Karpas-422 (cell line): ENCODE results near the gene ACE. TPM values are rescaled to one million over a fixed set of nuclear protein-coding genes. Genes with fewer than 3 reads are reported as not detected.

Source experiments
- DNase-seq: peaks from one replicate; pipeline ENCODE4 v3.0.0-alpha.2; 2015
- H2AFZ ChIP-seq: fragments of 200-600 bp; sonication (generic); 2 replicates; pipeline ENCODE4 v1.6.1; 2014; ENCODE audit warnings: antibody characterized with exemption, low read length, mixed read lengths
- H3K27ac ChIP-seq: fragments of 200-600 bp; sonication (generic); 2 replicates; pipeline ENCODE4 v1.5.1; 2014; ENCODE audit warnings: mild to moderate bottlenecking, low read length, moderate library complexity
- H3K27me3 ChIP-seq: fragments of 200-600 bp; sonication (generic); 2 replicates; pipeline ENCODE4 v1.6.1; 2014; ENCODE audit warnings: low read length, mixed read lengths
- H3K36me3 ChIP-seq: fragments of 200-600 bp; sonication (generic); 2 replicates; pipeline ENCODE4 v1.6.1; 2014; ENCODE audit warnings: low read length, mixed read lengths; ENCODE audit not compliant: insufficient read depth
- H3K4me1 ChIP-seq: fragments of 200-600 bp; sonication (generic); 2 replicates; pipeline ENCODE4 v1.6.1; 2014; ENCODE audit warnings: mild to moderate bottlenecking, low read length, mixed read lengths
- H3K4me2 ChIP-seq: fragments of 200-600 bp; sonication (generic); 2 replicates; pipeline ENCODE4 v1.6.1; 2014; ENCODE audit warnings: low read length, low read depth, mild to moderate bottlenecking; ENCODE audit not compliant: poor library complexity, severe bottlenecking
- H3K4me3 ChIP-seq: fragments of 200-600 bp; sonication (generic); 2 replicates; pipeline ENCODE4 v1.5.1; 2014; ENCODE audit warnings: mild to moderate bottlenecking, antibody characterized with exemption, low read length, mixed read lengths
- H3K79me2 ChIP-seq: fragments of 200-600 bp; sonication (generic); 2 replicates; pipeline ENCODE4 v1.6.1; 2014; ENCODE audit warnings: mild to moderate bottlenecking, low read length, mixed read lengths
- H3K9ac ChIP-seq: fragments of 200-600 bp; sonication (generic); 2 replicates; pipeline ENCODE4 v1.6.0; 2014; ENCODE audit warnings: low read length
- H3K9me2 ChIP-seq: fragments of 200-600 bp; sonication (generic), shearing (Covaris generic); replicated peaks from 2 replicates; pipeline ENCODE4 v1.6.0; 2014; ENCODE audit warnings: mild to moderate bottlenecking, low read length, moderate library complexity; ENCODE audit not compliant: insufficient read depth
- H3K9me3 ChIP-seq: fragments of 300-700, 200-600 bp; sonication (generic); 2 replicates; pipeline ENCODE4 v1.6.1; 2014; ENCODE audit warnings: low read length, mixed read lengths
- H4K20me1 ChIP-seq: fragments of 200-600 bp; sonication (generic); 2 replicates; pipeline ENCODE4 v1.6.1; 2014; ENCODE audit warnings: mild to moderate bottlenecking, antibody characterized with exemption, low read length, low read depth; ENCODE audit not compliant: insufficient read depth
- total RNA-seq: library from RNA; depleted of rRNA; stranded (reverse); fragments of >200 nt; shearing (Covaris generic); gene quantifications from 2 replicates; pipeline ENCODE4 v1.2.3, GENCODE V29; 2014; ENCODE audit warnings: low replicate concordance

Gene ACE
- total RNA-seq, 1 experiment from 2014 or later: 6.7 TPM

DNA sequence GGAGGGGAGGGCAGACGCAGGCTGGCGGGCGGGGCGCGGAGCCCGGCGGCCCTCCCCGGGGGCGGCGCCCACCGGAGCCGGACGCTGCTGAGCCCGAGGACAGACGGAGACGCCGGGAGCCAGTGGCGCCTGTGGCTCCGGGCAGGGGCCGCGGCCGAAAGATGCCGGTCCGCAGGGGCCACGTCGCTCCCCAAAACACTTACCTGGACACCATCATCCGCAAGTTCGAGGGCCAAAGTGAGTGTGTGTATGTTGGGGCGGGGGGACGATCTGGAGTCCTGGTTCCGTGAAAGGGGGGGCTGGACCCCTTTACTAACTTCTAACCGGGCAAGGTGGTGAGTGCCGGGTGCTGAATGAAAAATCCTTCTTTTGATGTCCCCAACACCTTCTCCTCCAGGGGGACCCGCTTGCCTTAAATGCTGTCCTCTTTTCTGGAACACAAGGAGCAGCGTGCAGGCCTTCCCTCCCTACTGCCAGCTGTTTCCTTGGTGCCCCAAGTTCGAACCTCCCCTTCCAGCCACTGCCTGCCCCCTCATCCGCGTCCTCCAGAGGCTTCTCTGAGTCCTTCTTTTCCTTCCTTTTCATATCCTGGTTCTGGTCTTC, 46.5 kb downstream of the ACE start, which contains the start of gene KCNH6:
KCNH6 (plus strand) TSS at position 106 of the 603 bp plus-strand sequence; CDS start at position 162, 56 bp downstream.
- Histone ChIP-seq H3K4me3 (no peak within 1 kb of the TSS), H3K9me3 (no peaks in the 10 kb centered on the region), H3K9me2 (no peaks in the 10 kb centered on the region), H3K36me3 (no peaks in the 10 kb centered on the region), H3K9ac (no peak within 1 kb of the TSS), H2AFZ (no peak within 1 kb of the TSS), H3K4me1 (peaks cover 40% of the 10 kb centered on the region), H4K20me1 (no peaks in the 10 kb centered on the region), H3K27me3 (no peaks in the 10 kb centered on the region), H3K27ac (no peak within 1 kb of the TSS), H3K4me2 (no peak within 1 kb of the TSS), H3K79me2 (no peaks in the 10 kb centered on the region)
- no peak for DNase-seq

DNA sequence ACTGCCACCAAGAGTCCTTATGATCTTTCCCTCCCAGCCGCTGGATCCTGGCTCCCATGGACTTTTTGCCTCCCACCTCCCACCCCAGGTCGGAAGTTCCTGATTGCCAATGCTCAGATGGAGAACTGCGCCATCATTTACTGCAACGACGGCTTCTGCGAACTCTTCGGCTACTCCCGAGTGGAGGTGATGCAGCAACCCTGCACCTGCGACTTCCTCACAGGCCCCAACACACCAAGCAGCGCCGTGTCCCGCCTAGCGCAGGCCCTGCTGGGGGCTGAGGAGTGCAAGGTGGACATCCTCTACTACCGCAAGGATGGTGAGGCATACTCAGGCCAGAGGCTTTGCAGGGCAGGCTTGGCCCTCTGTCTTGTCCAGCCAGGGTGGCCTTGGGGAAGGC, 47.2 kb downstream of the ACE start:
- H3K4me3 ChIP-seq: no peak overlapping the region
- no peaks in the 10 kb centered on the region for H4K20me1 ChIP-seq
- no peaks in the 10 kb centered on the region for H3K9me3 ChIP-seq
- H3K4me1 ChIP-seq: peaks cover 33% of the 10 kb centered on the region
- H3K27me3 ChIP-seq: no peaks in the 10 kb centered on the region
- no peaks in the 10 kb centered on the region for H3K79me2 ChIP-seq
- no peak overlapping the region for H3K9ac ChIP-seq
- H2AFZ ChIP-seq: no peak overlapping the region
- H3K36me3 ChIP-seq: no peaks in the 10 kb centered on the region
- no peak overlapping the region for H3K27ac ChIP-seq
- no peak for DNase-seq
- no peaks in the 10 kb centered on the region for H3K9me2 ChIP-seq
- no peak overlapping the region for H3K4me2 ChIP-seq

GRCh38 chr17:63525190-63525946, 48.5 kb downstream of the ACE start:
- Histone ChIP-seq H2AFZ (no peak overlapping the region), H3K27me3 (no peaks in the 10 kb centered on the region), H4K20me1 (no peaks in the 10 kb centered on the region), H3K36me3 (no peaks in the 10 kb centered on the region), H3K9ac (no peak overlapping the region), H3K79me2 (no peaks in the 10 kb centered on the region), H3K4me2 (no peak overlapping the region), H3K4me1 (peaks cover 20% of the 10 kb centered on the region), H3K9me3 (no peaks in the 10 kb centered on the region), H3K27ac (no peak overlapping the region), H3K9me2 (no peaks in the 10 kb centered on the region), H3K4me3 (no peak overlapping the region)
- DNase-seq: no peak

- H3K9me3 ChIP-seq: no peaks in the 10 kb centered on the region
- no peak overlapping the region for H2AFZ ChIP-seq
- no peaks in the 10 kb centered on the region for H3K79me2 ChIP-seq
- H3K9me2 ChIP-seq: no peaks in the 10 kb centered on the region
- H3K9ac ChIP-seq: no peak overlapping the region
- no peaks in the 10 kb centered on the region for H4K20me1 ChIP-seq
- no peaks in the 10 kb centered on the region for H3K36me3 ChIP-seq
- no peak overlapping the region for H3K27ac ChIP-seq
- DNase-seq: no peak
- H3K27me3 ChIP-seq: no peaks in the 10 kb centered on the region
- peaks cover 28% of the 10 kb centered on the region for H3K4me1 ChIP-seq
- H3K4me2 ChIP-seq: no peak overlapping the region
- no peak overlapping the region for H3K4me3 ChIP-seq
Observed at GRCh38 chr17:63526861-63527260, 50.0 kb downstream of the ACE start.

- Histone ChIP-seq H3K9me2 (no peaks in the 10 kb centered on the region), H3K27ac (no peak overlapping the region), H3K79me2 (no peaks in the 10 kb centered on the region), H3K27me3 (no peaks in the 10 kb centered on the region), H4K20me1 (no peaks in the 10 kb centered on the region), H3K4me3 (no peak overlapping the region), H2AFZ (no peak overlapping the region), H3K9me3 (no peaks in the 10 kb centered on the region), H3K36me3 (no peaks in the 10 kb centered on the region), H3K4me1 (peaks cover 37% of the 10 kb centered on the region), H3K4me2 (no peak overlapping the region), H3K9ac (no peak overlapping the region)
- no peak for DNase-seq
Observed at GRCh38 chr17:63528183-63528582, 51.3 kb downstream of the ACE start.

GRCh38 chr17:63529711-63530556, 53.1 kb downstream of the ACE start:
- Histone ChIP-seq H3K79me2 (no peaks in the 10 kb centered on the region), H3K9me2 (no peaks in the 10 kb centered on the region), H3K9ac (no peak overlapping the region), H3K36me3 (no peaks in the 10 kb centered on the region), H3K4me1 (peaks cover 37% of the 10 kb centered on the region), H3K27ac (no peak overlapping the region), H3K4me2 (no peak overlapping the region), H3K27me3 (no peaks in the 10 kb centered on the region), H2AFZ (no peak overlapping the region), H3K9me3 (no peaks in the 10 kb centered on the region), H4K20me1 (no peaks in the 10 kb centered on the region), H3K4me3 (no peak overlapping the region)
- DNase-seq: peak; percentile 48

DNA sequence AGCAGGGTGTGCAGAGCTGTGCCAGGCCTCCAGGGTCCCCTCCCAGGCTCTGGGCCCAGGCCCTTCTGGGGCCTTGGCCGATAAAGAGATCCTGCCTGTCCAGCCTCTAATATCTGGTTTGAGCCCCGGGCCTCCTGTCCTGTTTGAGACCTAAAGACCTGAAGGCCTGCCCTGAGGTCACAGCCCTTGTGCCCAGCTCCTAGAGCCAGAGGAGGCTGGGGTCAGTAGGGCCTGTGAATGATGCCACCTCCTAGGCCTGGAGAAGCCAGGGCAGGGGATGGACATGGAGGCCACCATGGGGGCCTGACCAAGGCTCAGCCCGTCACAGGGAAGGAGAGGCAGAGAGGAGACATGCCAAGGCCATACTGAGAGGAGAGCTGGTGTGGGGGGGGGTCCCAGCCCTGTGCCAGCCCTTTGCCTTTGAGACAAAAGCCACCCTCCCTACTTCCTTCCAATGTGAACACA, 53.7 kb downstream of the ACE start:
- Histone ChIP-seq H3K36me3 (no peaks in the 10 kb centered on the region), H2AFZ (no peak overlapping the region), H3K4me2 (peak overlapping the region; percentile 31)

More for the DNA sequence above, 53.7 kb downstream of the ACE start:
- Histone ChIP-seq H3K4me1 (peaks cover 37% of the 10 kb centered on the region), H3K9me2 (no peaks in the 10 kb centered on the region), H3K27me3 (no peaks in the 10 kb centered on the region), H3K9ac (peak overlapping the region; percentile 28; the same call in 1 of the 2 replicates), H3K9me3 (no peaks in the 10 kb centered on the region), H3K79me2 (no peaks in the 10 kb centered on the region), H3K4me3 (no peak overlapping the region), H3K27ac (no peak overlapping the region; the same call in 1 of the 2 replicates), H4K20me1 (no peaks in the 10 kb centered on the region)
- no peak for DNase-seq
